HEK293T (cell line): ENCODE data around the gene PNLIPRP3.

Experiments used
- ARNT ChIP-seq: fragments of 450-650 bp; IDR thresholded peaks from 2 replicates; pipeline ENCODE4 v1.6.1; 2017; ENCODE audit warnings: mild to moderate bottlenecking
- BHLHE40 ChIP-seq: fragments of 450-650 bp; IDR thresholded peaks from 2 replicates; pipeline ENCODE4 v1.6.1; 2016; ENCODE audit warnings: mild to moderate bottlenecking, moderate library complexity, borderline replicate concordance
- CTBP1 ChIP-seq: fragments of 450-650 bp; IDR thresholded peaks from 2 replicates; pipeline ENCODE4 v1.6.1; 2016; ENCODE audit warnings: borderline replicate concordance
- FOXA1 ChIP-seq: fragments of 450-650 bp; IDR thresholded peaks from 2 replicates; pipeline ENCODE4 v1.6.1; 2016; ENCODE audit warnings: mild to moderate bottlenecking
- FOXK2 ChIP-seq: fragments of 450-650 bp; IDR thresholded peaks from 2 replicates; pipeline ENCODE4 v1.6.1; 2016; ENCODE audit warnings: mild to moderate bottlenecking
- FOXM1 ChIP-seq: fragments of 450-650 bp; IDR thresholded peaks from 2 replicates; pipeline ENCODE4 v1.6.1; 2017; ENCODE audit warnings: mild to moderate bottlenecking, borderline replicate concordance
- HDGF ChIP-seq: fragments of 450-650 bp; IDR thresholded peaks from 2 replicates; pipeline ENCODE4 v1.6.1; 2017; ENCODE audit warnings: antibody characterized with exemption, borderline replicate concordance
- NFRKB ChIP-seq: fragments of 450-650 bp; IDR thresholded peaks from 2 replicates; pipeline ENCODE4 v1.6.1; 2016; ENCODE audit warnings: mild to moderate bottlenecking, moderate library complexity
- SP1 ChIP-seq: fragments of 450-650 bp; IDR thresholded peaks from 2 replicates; pipeline ENCODE4 v1.6.1; 2017
- ZNF384 ChIP-seq: fragments of 450-650 bp; IDR thresholded peaks from 2 replicates; pipeline ENCODE4 v1.6.1; 2016

GRCh38 chr10:116511365-116511764, 83.7 kb downstream of the PNLIPRP3 start:
- no peak for TF ChIP-seq ARNT
- TF ChIP-seq SP1: no peak
- TF ChIP-seq ZNF384: no peak
- TF ChIP-seq BHLHE40: no peak
- TF ChIP-seq NFRKB: no peak
- TF ChIP-seq HDGF: no peak
- no peak for TF ChIP-seq FOXM1
- no peak for TF ChIP-seq FOXK2
- TF ChIP-seq CTBP1: no peak
- no peak for TF ChIP-seq FOXA1
